ENCODE measurements around the gene C6orf47. TPM values are rescaled to one million over a fixed set of nuclear protein-coding genes. Genes with fewer than 3 reads are reported as not detected.

The C6orf47 gene
- total and polyA plus RNA-seq, 2 donors (not counting 3 experiments of a cell fraction or from before 2014, with no cell fraction given): 5.8 to 12.8 TPM

- ChIA-PET CTCF (interaction anchor here (0.7 to 3.9 kb wide), 7 partner anchors 17 to 81 kb away, joined by 3 to 18 read pairs (median 4); partner anchors contain the start of gene DDX39B), POLR2A (interaction anchor here (0.8 to 2.2 kb wide), 3 partner anchors 11 to 49 kb away, joined by 3 to 4 read pairs (median 3); no protein-coding TSS in a partner anchor)
- H3K27me3 ChIP-seq (ENCODE audit: control insufficient read depth in 2 of 2, insufficient read depth in 2 of 2, low read length in 2 of 2): no peaks in the 10 kb centered on the region
- intact Hi-C loops (cut with micrococcal nuclease): loop anchor here (5.0 kb wide), 1 partner anchor 130 kb away; no protein-coding TSS in a partner anchor
- peak overlapping the region; percentile 92 for H3K4me2 ChIP-seq (ENCODE audit: insufficient read depth, low read length)
- no peaks in the 10 kb centered on the region for H3K9me1 ChIP-seq (replicated peaks; ENCODE audit: control insufficient read depth, extremely low read depth, insufficient read depth, low read length)
- no peak for TF ChIP-seq JUN (IDR thresholded peaks at IDR 0.05; ENCODE audit: borderline replicate concordance, insufficient read depth, insufficient read length, low read depth)
- TF ChIP-seq FOS (IDR thresholded peaks at IDR 0.05; ENCODE audit: borderline replicate concordance, insufficient read depth, low read length): no peak
- no peak for TF ChIP-seq MAX (IDR thresholded peaks at IDR 0.05; ENCODE audit: insufficient read depth, insufficient read length)
- TF ChIP-seq CTCF (IDR thresholded peaks at IDR 0.05; ENCODE audit: extremely low read depth in 1 of 2, insufficient read depth in 1 of 2, low read depth in 1 of 2, low read length in 2 of 2): no peak
- no peak for TF ChIP-seq POLR2A (IDR thresholded peaks at IDR 0.05; ENCODE audit: low read depth, low read length)
- no peak for TF ChIP-seq MYC (IDR thresholded peaks at IDR 0.05; ENCODE audit: low read depth, low read length)
- TF ChIP-seq EZH2 (IDR thresholded peaks at IDR 0.05; ENCODE audit: borderline replicate concordance, low read depth, low read length, severe bottlenecking): no peak
- TF ChIP-seq POLR2AphosphoS5 (IDR thresholded peaks at IDR 0.05; ENCODE audit: insufficient read depth, low read depth, low read length): no peak
- BruUV-seq (replicated peaks): no TSS peak
- no peak overlapping the region for H2AFZ ChIP-seq (ENCODE audit: low read depth, low read length)
- H3K9me3 ChIP-seq (replicated peaks; ENCODE audit: control insufficient read depth, insufficient read depth, low read length): no peaks in the 10 kb centered on the region
- peaks cover 25 to 38% of the 10 kb centered on the region in 2 experiments for H3K36me3 ChIP-seq (ENCODE audit: control insufficient read depth in 2 of 2, extremely low read depth in 1 of 2, insufficient read depth in 2 of 2, low read length in 2 of 2)
- H3K27ac ChIP-seq (ENCODE audit: insufficient read depth, low read depth, low read length): no peak overlapping the region
- no peak for DNase-seq (ENCODE audit: low read depth, low spot score)
- H4K20me1 ChIP-seq (replicated peaks; ENCODE audit: control insufficient read depth, extremely low read depth, insufficient read depth, low read length): no peaks in the 10 kb centered on the region
- peak overlapping the region in 1 of 3 experiments; percentile 95 for H3K4me3 ChIP-seq (replicated peaks in 1 of 3; ENCODE audit: insufficient read depth in 1 of 3, low read depth in 1 of 3, low read length in 3 of 3)
- H3K4me1 ChIP-seq (ENCODE audit: control insufficient read depth, extremely low read depth, insufficient read depth, low read length): peaks cover 13% of the 10 kb centered on the region
- no peak for FAIRE-seq
- dilution Hi-C loops (cut with MboI; ENCODE audit: extremely low pct_ligation_motif_present, low sequenced_read_pairs): no loop called here
- peaks cover 62% of the 10 kb centered on the region for H3K79me2 ChIP-seq (ENCODE audit: control insufficient read depth, insufficient read depth, low read length)
- no peak overlapping the region for H3K9ac ChIP-seq (replicated peaks; ENCODE audit: extremely low read depth, insufficient read depth, low read length)
Observed at GRCh38 chr6:31622684-31623091, 37.9 kb downstream of the C6orf47 start.

Measured in endothelial cell of umbilical vein (primary cell).